Testis (tissue), 3 donors: ENCODE results near the gene MYO3A. TPM values are rescaled to one million over a fixed set of nuclear protein-coding genes. Genes with fewer than 3 reads are reported as not detected.
"Not testable (repeated sequence)": the region's sequence is repeated elsewhere in the genome, so short reads cannot be mapped to it uniquely, and the experiment has no call there.

ENCODE experiments used
- DNase-seq: peaks from one replicate; pipeline ENCODE4 v3.0.0-alpha.2; 2019
- H3K27ac ChIP-seq, 2 donors: fragments of 200-600 bp; sonication (generic); one replicate each; pipeline ENCODE4 v1.5.1; 2019
- H3K27me3 ChIP-seq: fragments of 200-600 bp; sonication (generic); one replicate; pipeline ENCODE4 v1.5.1; 2019
- H3K36me3 ChIP-seq: fragments of 200-600 bp; sonication (generic); one replicate; pipeline ENCODE4 v1.5.1; 2017; ENCODE audit warnings: low read depth; ENCODE audit errors: missing control alignments
- H3K4me1 ChIP-seq: fragments of 200-600 bp; sonication (generic); one replicate; pipeline ENCODE4 v1.5.1; 2019
- H3K4me3 ChIP-seq, 2 donors: fragments of 200-600 bp; sonication (generic); one replicate each; pipeline ENCODE4 v1.5.1; 2017 to 2019
- H3K9me3 ChIP-seq: fragments of 200-600 bp; sonication (generic); one replicate; pipeline ENCODE4 v1.5.1; 2017
- CTCF ChIP-seq, 3 experiments: fragments of 450-650 bp in 2 of 3; fragments of 200-600 bp in 1 of 3; sonication (generic) in 1 of 3; IDR thresholded peaks; one replicate each; pipeline ENCODE4 v1.5.1; 2016 to 2019; ENCODE audit warnings: antibody characterized with exemption in 3 of 3, mild to moderate bottlenecking in 2 of 3, moderate library complexity in 1 of 3
- POLR2A ChIP-seq: fragments of 450-650 bp; IDR thresholded peaks from one replicate; pipeline ENCODE4 v1.6.1; 2017; ENCODE audit warnings: antibody characterized with exemption, mild to moderate bottlenecking, moderate library complexity
- WGBS, 2 donors: methylation state at CpG; one replicate each; pipeline ENCODE4 v1.1.5; 2018; 5-methylcytosine and 5-hydroxymethylcytosine counted together
- intact Hi-C: fragments of 100-400 bp; cut with DNase I; formaldehyde crosslinking; loops from one replicate; pipeline ENCODE4 v1.15.1; 2023; ENCODE audit warnings: low total_unique reads
- polyA plus RNA-seq: library from polyadenylated mRNA; stranded (reverse); fragments of 350-450 nt; fragmentation: Illumina TruSeq; extraction: RNeasy Lipid Tissue Mini Kit (QIAGEN cat#74804); gene quantifications from one replicate; pipeline ENCODE4 v1.2.3, GENCODE V29; 2014; ENCODE audit warnings: low read depth, low replicate concordance; ENCODE audit not compliant: insufficient read depth
- total RNA-seq, 2 donors: library from RNA; depleted of rRNA; stranded (reverse); fragments of >200 nt; gene quantifications; one replicate each; pipeline ENCODE4 v1.2.3, GENCODE V29; 2016

The MYO3A gene
- total and polyA plus RNA-seq, 3 donors from 2014 or later = 8.7 to 21.1 (median 9.5) TPM

GRCh38 chr10:26095781-26096180 lies 161.8 kb downstream of the MYO3A start:
- peaks cover 2% of the 10 kb centered on the region for H3K4me1 ChIP-seq
- 80 to 84% methylated on average over 4 of the region's 4 CpGs for WGBS, 2 donors
- no peaks in the 10 kb centered on the region for H3K27me3 ChIP-seq
- H3K4me3 ChIP-seq = no peak overlapping the region
- TF ChIP-seq CTCF (IDR thresholded peaks at IDR 0.05) (no peak), POLR2A (no peak)
- no peak for DNase-seq
- no peaks in the 10 kb centered on the region for H3K36me3 ChIP-seq
- intact Hi-C loops = no loop called here
- H3K9me3 ChIP-seq = no peaks in the 10 kb centered on the region
- no peak overlapping the region for H3K27ac ChIP-seq

- H3K9me3 ChIP-seq, H3K36me3 ChIP-seq, H3K4me3 ChIP-seq, H3K4me1 ChIP-seq, intact Hi-C loops, H3K27ac ChIP-seq, H3K27me3 ChIP-seq, DNase-seq: not testable (repeated sequence)
- WGBS, 2 donors = 96 to 100% methylated on average over 1 of the region's 1 CpG
Observed at GRCh38 chr10:26097549-26097948, 163.5 kb downstream of the MYO3A start.

GRCh38 chr10:26112532-26112931 lies 178.5 kb downstream of the MYO3A start:
- no peak overlapping the region for H3K27ac ChIP-seq
- TF ChIP-seq CTCF (IDR thresholded peaks at IDR 0.05) = no peak
- no peak for TF ChIP-seq POLR2A
- H3K36me3 ChIP-seq = no peaks in the 10 kb centered on the region
- intact Hi-C loops = no loop called here
- WGBS, 2 donors = 66 to 69% methylated on average over 3 of the region's 3 CpGs
- H3K27me3 ChIP-seq = no peaks in the 10 kb centered on the region
- H3K4me3 ChIP-seq = no peak overlapping the region
- no peak for DNase-seq
- H3K9me3 ChIP-seq = no peaks in the 10 kb centered on the region
- no peaks in the 10 kb centered on the region for H3K4me1 ChIP-seq

- Histone ChIP-seq H3K27ac (no peak overlapping the region), H3K27me3 (no peaks in the 10 kb centered on the region), H3K9me3 (no peaks in the 10 kb centered on the region), H3K4me1 (no peaks in the 10 kb centered on the region), H3K4me3 (no peak overlapping the region), H3K36me3 (no peaks in the 10 kb centered on the region)
- intact Hi-C loops = no loop called here
- TF ChIP-seq CTCF (IDR thresholded peaks at IDR 0.05) = no peak
- TF ChIP-seq POLR2A = no peak
- DNase-seq = no peak
- 81 to 92% methylated on average over 3 of the region's 3 CpGs for WGBS, 2 donors
Observed at GRCh38 chr10:26138613-26139012, 204.6 kb downstream of the MYO3A start.

- no peaks in the 10 kb centered on the region for H3K36me3 ChIP-seq
- no peak overlapping the region for H3K4me3 ChIP-seq
- no peak overlapping the region for H3K27ac ChIP-seq
- DNase-seq = no peak
- TF ChIP-seq POLR2A (no peak), CTCF (IDR thresholded peaks at IDR 0.05) (no peak)
- intact Hi-C loops = no loop called here
- H3K27me3 ChIP-seq = no peaks in the 10 kb centered on the region
- H3K9me3 ChIP-seq = no peaks in the 10 kb centered on the region
- WGBS, 2 donors = 79 to 80% methylated on average over 7 of the region's 7 CpGs
- no peaks in the 10 kb centered on the region for H3K4me1 ChIP-seq
Observed at GRCh38 chr10:26156019-26156418, 222.0 kb downstream of the MYO3A start.
